Activated CD4-positive, alpha-beta T cell treated with anti-CD3 and anti-CD28 coated beads for 1 hour (primary cell): ENCODE results near the gene CELSR1.

Experiments
- DNase-seq: peaks from one replicate; pipeline ENCODE4 v3.0.0-alpha.2; 2020

CELSR1 gene

GRCh38 chr22:46574993-46575910 is 37.8 kb upstream of the CELSR1 start:
- DNase-seq = no peak

- no peak for DNase-seq
Observed at GRCh38 chr22:46574438-46574992, 37.1 kb upstream of the CELSR1 start.

- DNase-seq = no peak
Observed at GRCh38 chr22:46573781-46574437, 36.5 kb upstream of the CELSR1 start.

GRCh38 chr22:46572911-46573780 is 35.7 kb upstream of the CELSR1 start:
- no peak for DNase-seq

GRCh38 chr22:46571642-46572250 is 34.3 kb upstream of the CELSR1 start:
- no peak for DNase-seq

GRCh38 chr22:46569848-46570695 is 32.7 kb upstream of the CELSR1 start:
- no peak for DNase-seq

- no peak for DNase-seq
Observed at GRCh38 chr22:46569055-46569847, 31.8 kb upstream of the CELSR1 start.

GRCh38 chr22:46568102-46568809 is 30.8 kb upstream of the CELSR1 start:
- no peak for DNase-seq

GRCh38 chr22:46567471-46567870 is 30.1 kb upstream of the CELSR1 start:
- DNase-seq = no peak

- no peak for DNase-seq
Observed at GRCh38 chr22:46564084-46564714, 26.8 kb upstream of the CELSR1 start.

- DNase-seq = peak; percentile 66
Observed at GRCh38 chr22:46563381-46564083, 26.1 kb upstream of the CELSR1 start.

- no peak for DNase-seq
Observed at GRCh38 chr22:46561435-46561905, 24.1 kb upstream of the CELSR1 start.

GRCh38 chr22:46560696-46561295 is 23.4 kb upstream of the CELSR1 start:
- no peak for DNase-seq

GRCh38 chr22:46557736-46558480 is 20.5 kb upstream of the CELSR1 start:
- DNase-seq = no peak

- DNase-seq = no peak
Observed at GRCh38 chr22:46556775-46557174, 19.4 kb upstream of the CELSR1 start.

GRCh38 chr22:46553189-46553588 is 15.8 kb upstream of the CELSR1 start:
- no peak for DNase-seq

- no peak for DNase-seq
Observed at GRCh38 chr22:46551996-46552395, 14.6 kb upstream of the CELSR1 start.
